ENCODE results near the gene KCTD15.

KCTD15 gene

GRCh38 chr19:33802001-33802400 is 5.3 kb downstream of the KCTD15 start:
- no peak for TF ChIP-seq POLR2AphosphoS5 (IDR thresholded peaks at IDR 0.05; ENCODE audit: low read depth, low read length)
- TF ChIP-seq SIN3A (IDR thresholded peaks at IDR 0.05; ENCODE audit: borderline replicate concordance, insufficient read depth, low read length) = no peak

GRCh38 chr19:33802801-33803200 is 6.1 kb downstream of the KCTD15 start:
- TF ChIP-seq TAF1 (IDR thresholded peaks at IDR 0.05; ENCODE audit: borderline replicate concordance, insufficient read depth, low read length) (no peak), SIN3A (IDR thresholded peaks at IDR 0.05; ENCODE audit: borderline replicate concordance, insufficient read depth, low read length) (no peak), POLR2AphosphoS5 (IDR thresholded peaks at IDR 0.05; ENCODE audit: low read depth, low read length) (no peak), FOXP2 (optimal IDR thresholded peaks at IDR 0.05; ENCODE audit: borderline replicate concordance, extremely low read depth, extremely low read length, insufficient read depth) (no peak)

GRCh38 chr19:33803383-33803782 is 6.7 kb downstream of the KCTD15 start:
- TF ChIP-seq FOXP2 (optimal IDR thresholded peaks at IDR 0.05; ENCODE audit: borderline replicate concordance, extremely low read depth, extremely low read length, insufficient read depth) (no peak), POLR2AphosphoS5 (IDR thresholded peaks at IDR 0.05; ENCODE audit: low read depth, low read length) (no peak)
- TF ChIP-seq, protein P1, sequence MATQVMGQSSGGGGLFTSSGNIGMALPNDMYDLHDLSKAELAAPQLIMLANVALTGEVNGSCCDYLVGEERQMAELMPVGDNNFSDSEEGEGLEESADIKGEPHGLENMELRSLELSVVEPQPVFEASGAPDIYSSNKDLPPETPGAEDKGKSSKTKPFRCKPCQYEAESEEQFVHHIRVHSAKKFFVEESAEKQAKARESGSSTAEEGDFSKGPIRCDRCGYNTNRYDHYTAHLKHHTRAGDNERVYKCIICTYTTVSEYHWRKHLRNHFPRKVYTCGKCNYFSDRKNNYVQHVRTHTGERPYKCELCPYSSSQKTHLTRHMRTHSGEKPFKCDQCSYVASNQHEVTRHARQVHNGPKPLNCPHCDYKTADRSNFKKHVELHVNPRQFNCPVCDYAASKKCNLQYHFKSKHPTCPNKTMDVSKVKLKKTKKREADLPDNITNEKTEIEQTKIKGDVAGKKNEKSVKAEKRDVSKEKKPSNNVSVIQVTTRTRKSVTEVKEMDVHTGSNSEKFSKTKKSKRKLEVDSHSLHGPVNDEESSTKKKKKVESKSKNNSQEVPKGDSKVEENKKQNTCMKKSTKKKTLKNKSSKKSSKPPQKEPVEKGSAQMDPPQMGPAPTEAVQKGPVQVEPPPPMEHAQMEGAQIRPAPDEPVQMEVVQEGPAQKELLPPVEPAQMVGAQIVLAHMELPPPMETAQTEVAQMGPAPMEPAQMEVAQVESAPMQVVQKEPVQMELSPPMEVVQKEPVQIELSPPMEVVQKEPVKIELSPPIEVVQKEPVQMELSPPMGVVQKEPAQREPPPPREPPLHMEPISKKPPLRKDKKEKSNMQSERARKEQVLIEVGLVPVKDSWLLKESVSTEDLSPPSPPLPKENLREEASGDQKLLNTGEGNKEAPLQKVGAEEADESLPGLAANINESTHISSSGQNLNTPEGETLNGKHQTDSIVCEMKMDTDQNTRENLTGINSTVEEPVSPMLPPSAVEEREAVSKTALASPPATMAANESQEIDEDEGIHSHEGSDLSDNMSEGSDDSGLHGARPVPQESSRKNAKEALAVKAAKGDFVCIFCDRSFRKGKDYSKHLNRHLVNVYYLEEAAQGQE (IDR thresholded peaks at IDR 0.05; ENCODE audit: insufficient read depth in 1 of 2, low read depth in 2 of 2, low read length in 2 of 2) = no peak

DNA sequence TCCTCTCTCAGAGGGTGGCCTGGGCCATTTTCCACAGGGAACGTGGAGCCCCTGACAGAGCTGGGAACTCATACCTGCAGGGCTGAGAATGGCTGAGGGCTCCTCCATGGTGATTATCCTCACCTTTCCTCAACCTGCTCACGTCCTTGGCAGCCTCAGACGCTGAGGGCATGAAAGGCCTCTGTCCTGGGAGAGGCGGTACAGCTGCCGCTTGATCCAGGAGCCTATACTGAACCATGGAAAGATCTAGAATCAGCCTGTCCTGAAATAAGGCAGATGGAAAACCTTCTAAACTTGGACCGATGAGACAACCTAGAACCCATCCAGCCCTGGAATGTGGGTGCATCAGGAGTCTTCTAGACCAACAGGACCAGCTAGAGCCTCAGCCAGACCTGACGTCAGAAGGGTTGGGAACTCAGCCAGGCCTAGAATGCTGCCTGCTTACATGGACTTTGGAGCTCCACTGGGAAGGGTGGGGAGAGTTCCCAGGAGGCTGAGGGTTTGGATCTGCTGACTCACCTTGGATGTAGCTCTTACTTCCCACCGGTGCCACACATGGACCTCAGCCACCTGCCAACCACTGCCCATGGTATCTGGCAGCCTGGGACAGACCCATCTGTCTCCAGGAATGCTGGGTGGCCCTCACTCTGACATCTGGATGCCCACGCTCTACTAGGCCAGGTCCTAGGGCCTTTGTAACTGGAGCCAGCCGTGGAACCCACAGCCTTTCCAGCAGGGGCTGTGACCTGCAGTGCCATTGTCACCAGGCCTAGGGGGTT is 7.5 kb downstream of the KCTD15 start:
- TF ChIP-seq POLR2AphosphoS5 (IDR thresholded peaks at IDR 0.05; ENCODE audit: low read depth, low read length) (no peak), FOXP2 (optimal IDR thresholded peaks at IDR 0.05; ENCODE audit: borderline replicate concordance, extremely low read depth, extremely low read length, insufficient read depth) (no peak), TAF1 (IDR thresholded peaks at IDR 0.05; ENCODE audit: borderline replicate concordance, insufficient read depth, low read length) (no peak), SIN3A (IDR thresholded peaks at IDR 0.05; ENCODE audit: borderline replicate concordance, insufficient read depth, low read length) (no peak)
- TF ChIP-seq, protein P1 (IDR thresholded peaks at IDR 0.05; ENCODE audit: insufficient read depth in 1 of 2, low read depth in 2 of 2, low read length in 2 of 2) = no peak

DNA sequence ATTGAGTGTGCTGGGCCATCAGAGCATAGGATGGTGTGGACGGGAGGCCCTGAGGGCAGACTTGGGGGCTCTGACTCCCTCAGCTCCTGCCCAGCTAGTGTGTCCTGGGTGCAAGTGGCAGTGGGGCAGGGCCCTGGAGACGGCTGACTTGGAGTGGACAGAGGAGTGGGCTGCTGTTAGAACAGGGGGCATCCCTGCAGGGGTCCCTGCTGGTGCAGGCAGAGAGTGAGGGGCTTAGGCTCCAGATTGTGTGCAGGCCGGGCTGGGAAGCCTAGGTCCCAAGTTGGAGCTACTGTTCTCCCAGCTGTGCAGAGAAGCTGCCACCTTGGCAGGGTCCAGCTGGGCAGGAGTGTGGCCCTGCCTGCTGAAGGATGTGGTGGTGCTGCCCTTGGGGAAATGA is 8.6 kb downstream of the KCTD15 start:
- TF ChIP-seq SIN3A (IDR thresholded peaks at IDR 0.05; ENCODE audit: borderline replicate concordance, insufficient read depth, low read length) (no peak), POLR2AphosphoS5 (IDR thresholded peaks at IDR 0.05; ENCODE audit: low read depth, low read length) (no peak), TAF1 (IDR thresholded peaks at IDR 0.05; ENCODE audit: borderline replicate concordance, insufficient read depth, low read length) (no peak), FOXP2 (optimal IDR thresholded peaks at IDR 0.05; ENCODE audit: borderline replicate concordance, extremely low read depth, extremely low read length, insufficient read depth) (no peak)
- TF ChIP-seq, protein P1 (IDR thresholded peaks at IDR 0.05; ENCODE audit: insufficient read depth in 1 of 2, low read depth in 2 of 2, low read length in 2 of 2) = no peak

DNA sequence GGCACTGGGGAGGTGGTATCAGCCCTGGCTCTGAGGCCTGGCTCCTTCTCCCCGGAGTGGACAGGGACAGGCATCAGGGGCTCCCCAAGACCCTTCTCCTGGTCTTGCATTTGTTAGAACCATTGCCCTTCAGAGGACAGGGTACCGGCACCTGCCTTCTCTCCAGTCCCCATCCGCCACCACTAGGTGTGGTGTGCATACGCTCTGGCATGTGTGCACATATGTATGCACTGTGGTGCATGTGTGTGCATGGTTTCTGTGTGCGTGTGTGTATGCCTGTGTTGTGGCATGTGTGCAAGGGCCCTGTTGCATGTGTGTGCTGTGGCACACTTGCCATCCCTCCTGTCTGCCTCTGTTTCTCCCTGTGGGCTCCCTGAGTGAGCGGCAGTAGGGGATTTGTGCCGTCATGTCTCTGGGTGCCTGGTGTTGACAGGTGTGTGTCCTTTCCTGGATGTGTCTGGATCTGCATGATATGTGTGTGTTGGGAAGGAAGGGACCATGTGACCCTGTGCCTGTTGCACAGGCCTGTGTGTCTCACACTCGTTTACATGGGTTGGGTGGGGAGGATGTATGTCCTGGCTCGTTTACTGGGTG is 9.3 kb downstream of the KCTD15 start:
- TF ChIP-seq POLR2AphosphoS5 (IDR thresholded peaks at IDR 0.05; ENCODE audit: low read depth, low read length) = no peak
- TF ChIP-seq SIN3A (IDR thresholded peaks at IDR 0.05; ENCODE audit: borderline replicate concordance, insufficient read depth, low read length) = no peak
- no peak for TF ChIP-seq FOXP2 (optimal IDR thresholded peaks at IDR 0.05; ENCODE audit: borderline replicate concordance, extremely low read depth, extremely low read length, insufficient read depth)
- TF ChIP-seq, protein P1 (IDR thresholded peaks at IDR 0.05; ENCODE audit: insufficient read depth in 1 of 2, low read depth in 2 of 2, low read length in 2 of 2) = no peak
- TF ChIP-seq TAF1 (IDR thresholded peaks at IDR 0.05; ENCODE audit: borderline replicate concordance, insufficient read depth, low read length) = no peak

Data from PFSK-1 (cell line).